Suprapubic skin (tissue), 4 donors: ENCODE measurements around the gene TCP1. TPM values are rescaled to one million over a fixed set of nuclear protein-coding genes. Genes with fewer than 3 reads are reported as not detected.

ENCODE experiments used
- DNase-seq, 2 donors: peaks; one replicate each; pipeline ENCODE4 v3.0.0-alpha.2; 2019; ENCODE audit warnings: low spot score in 2 of 2
- H3K27ac ChIP-seq: fragments of 200-600 bp; sonication (generic); one replicate; pipeline ENCODE4 v1.5.1; 2019
- H3K27me3 ChIP-seq: fragments of 200-600 bp; sonication (generic); one replicate; pipeline ENCODE4 v1.5.1; 2019
- H3K36me3 ChIP-seq: fragments of 200-600 bp; sonication (generic); one replicate; pipeline ENCODE4 v1.5.1; 2019
- H3K4me1 ChIP-seq: fragments of 200-600 bp; sonication (generic); one replicate; pipeline ENCODE4 v1.5.1; 2019
- H3K4me3 ChIP-seq: fragments of 200-600 bp; sonication (generic); one replicate; pipeline ENCODE4 v1.5.1; 2019; ENCODE audit warnings: mild to moderate bottlenecking
- H3K9me3 ChIP-seq: fragments of 200-600 bp; sonication (generic); one replicate; pipeline ENCODE4 v1.5.1; 2019
- CTCF ChIP-seq, 2 donors: fragments of 200-600 bp in 1 of 2; fragments of 450-650 bp in 1 of 2; sonication (generic) in 1 of 2; IDR thresholded peaks; one replicate each; pipeline ENCODE4 v1.5.1; 2016 to 2019; ENCODE audit warnings: antibody characterized with exemption in 2 of 2, mild to moderate bottlenecking in 1 of 2, moderate library complexity in 1 of 2
- EP300 ChIP-seq: sonication (generic); formaldehyde crosslinking; IDR thresholded peaks from one replicate; pipeline ENCODE4 v1.6.1; 2017; ENCODE audit warnings: antibody characterized with exemption
- POLR2A ChIP-seq, 2 donors: fragments of 450-650 bp; IDR thresholded peaks; one replicate each; pipeline ENCODE4 v1.6.1; 2017; ENCODE audit warnings: antibody characterized with exemption in 2 of 2, mild to moderate bottlenecking in 2 of 2, moderate library complexity in 2 of 2
- POLR2AphosphoS5 ChIP-seq, 3 donors: sonication (generic); formaldehyde crosslinking; IDR thresholded peaks; one replicate each; pipeline ENCODE4 v1.6.1; 2017; ENCODE audit warnings: antibody characterized with exemption in 3 of 3
- WGBS: methylation state at CpG from one replicate; pipeline ENCODE4 v1.1.5; 2018; 5-methylcytosine and 5-hydroxymethylcytosine counted together
- total RNA-seq, 4 donors: library from RNA; depleted of rRNA; stranded (reverse); fragments of >200 nt; gene quantifications; one replicate each; pipeline ENCODE4 v1.1.0, GENCODE V29; 2016

The TCP1 gene
- 100 to 1,000 TPM; 133 to 150 (median 139) TPM for total RNA-seq

- Histone ChIP-seq H3K4me1 (peaks cover 45% of the 10 kb centered on the region), H3K27me3 (no peaks in the 10 kb centered on the region), H3K36me3 (peaks cover 33% of the 10 kb centered on the region), H3K27ac (peak within 1 kb of the TSS; percentile 91), H3K4me3 (peak within 1 kb of the TSS; percentile 79), H3K9me3 (no peaks in the 10 kb centered on the region)
- TF ChIP-seq POLR2AphosphoS5 (IDR thresholded peaks at IDR 0.05), result peak; percentile 86 to 92 (median 89)
- no peak for TF ChIP-seq CTCF (IDR thresholded peaks at IDR 0.05)
- peak; percentile 75 to 96 for TF ChIP-seq POLR2A (IDR thresholded peaks at IDR 0.05)
- peak; percentile 100 for DNase-seq
- WGBS, result under 1% methylated on average over 39 of the region's 64 CpGs
Observed at GRCh38 chr6:159789377-159790148, at the start of gene TCP1. TSS of gene TCP1 (minus strand) at chr6:159789602. CDS start at chr6:159789468, 134 bp downstream.

- Histone ChIP-seq H3K4me3 (no peak overlapping the region), H3K9me3 (no peaks in the 10 kb centered on the region), H3K36me3 (no peaks in the 10 kb centered on the region), H3K4me1 (peaks cover 3% of the 10 kb centered on the region), H3K27ac (no peak overlapping the region), H3K27me3 (no peaks in the 10 kb centered on the region)
- TF ChIP-seq CTCF (IDR thresholded peaks at IDR 0.05) (no peak), POLR2A (IDR thresholded peaks at IDR 0.05) (no peak), EP300 (no peak), POLR2AphosphoS5 (IDR thresholded peaks at IDR 0.05) (no peak)
- 80% methylated on average over 7 of the region's 7 CpGs for WGBS
- peak in 1 of 2 donors; percentile 43 for DNase-seq
Observed at GRCh38 chr6:159838020-159838744, 48.8 kb upstream of the TCP1 start.

GRCh38 chr6:159837511-159837910 lies 48.1 kb upstream of the TCP1 start:
- no peak overlapping the region for H3K4me3 ChIP-seq
- TF ChIP-seq EP300 (no peak), CTCF (IDR thresholded peaks at IDR 0.05) (no peak), POLR2AphosphoS5 (IDR thresholded peaks at IDR 0.05) (no peak), POLR2A (IDR thresholded peaks at IDR 0.05) (no peak)
- peaks cover 4% of the 10 kb centered on the region for H3K4me1 ChIP-seq
- H3K9me3 ChIP-seq, result no peaks in the 10 kb centered on the region
- 90% methylated on average over 8 of the region's 8 CpGs for WGBS
- no peaks in the 10 kb centered on the region for H3K36me3 ChIP-seq
- no peak overlapping the region for H3K27ac ChIP-seq
- no peaks in the 10 kb centered on the region for H3K27me3 ChIP-seq
- peak in 1 of 2 donors; percentile 74 for DNase-seq

GRCh38 chr6:159836718-159837490 lies 47.5 kb upstream of the TCP1 start:
- TF ChIP-seq POLR2AphosphoS5 (IDR thresholded peaks at IDR 0.05), result no peak
- no peak for TF ChIP-seq POLR2A (IDR thresholded peaks at IDR 0.05)
- no peak for TF ChIP-seq CTCF (IDR thresholded peaks at IDR 0.05)
- no peak for TF ChIP-seq EP300
- no peaks in the 10 kb centered on the region for H3K9me3 ChIP-seq
- no peaks in the 10 kb centered on the region for H3K27me3 ChIP-seq
- H3K36me3 ChIP-seq, result no peaks in the 10 kb centered on the region
- 89% methylated on average over 21 of the region's 29 CpGs for WGBS
- no peak overlapping the region for H3K27ac ChIP-seq
- peak in 1 of 2 donors; percentile 71 for DNase-seq
- no peak overlapping the region for H3K4me3 ChIP-seq
- H3K4me1 ChIP-seq, result peaks cover 4% of the 10 kb centered on the region
